WERI-Rb-1 (cell line): ENCODE results near the gene SDE2.
"Not testable (repeated sequence)": the region's sequence is repeated elsewhere in the genome, so short reads cannot be mapped to it uniquely, and the experiment has no call there.

Source experiments
- DNase-seq: peaks from one replicate; pipeline ENCODE4 v3.0.0-alpha.2; 2020
- H3K27ac ChIP-seq: fragments of 250-450 bp; sonication (Bioruptor Pico); 2 replicates; pipeline ENCODE4 v1.5.1; 2020; ENCODE audit warnings: mild to moderate bottlenecking, moderate library complexity
- H3K27me3 ChIP-seq: fragments of 250-450 bp; sonication (Bioruptor Pico); 2 replicates; pipeline ENCODE4 v1.5.1; 2021; ENCODE audit warnings: mild to moderate bottlenecking, low read depth, moderate library complexity; ENCODE audit not compliant: insufficient read depth, severe bottlenecking
- H3K36me3 ChIP-seq: fragments of 250-450 bp; sonication (Bioruptor Pico); 2 replicates; pipeline ENCODE4 v1.5.1; 2020; ENCODE audit warnings: mild to moderate bottlenecking, moderate library complexity
- H3K4me3 ChIP-seq: 2 replicates; pipeline ENCODE4 v1.5.1; 2011; ENCODE audit warnings: low read depth, mild to moderate bottlenecking, control low read depth, low read length
- H3K9me3 ChIP-seq: fragments of 250-450 bp; sonication (Bioruptor Pico); 2 replicates; pipeline ENCODE4 v1.5.1; 2021; ENCODE audit warnings: mild to moderate bottlenecking, moderate library complexity; ENCODE audit not compliant: severe bottlenecking
- CTCF ChIP-seq: IDR thresholded peaks from 2 replicates; pipeline ENCODE4 v1.5.1; 2011; ENCODE audit warnings: low read depth, mild to moderate bottlenecking, control low read depth, inconsistent platforms, low read length

Gene SDE2

GRCh38 chr1:225979421-225979820 lies 19.7 kb downstream of the SDE2 start:
- no peak for TF ChIP-seq CTCF
- H3K36me3 ChIP-seq: peaks cover 7% of the 10 kb centered on the region
- H3K27ac ChIP-seq: no peak overlapping the region
- H3K4me3 ChIP-seq: no peak overlapping the region
- no peaks in the 10 kb centered on the region for H3K27me3 ChIP-seq
- no peak for DNase-seq
- H3K9me3 ChIP-seq: no peaks in the 10 kb centered on the region

DNA sequence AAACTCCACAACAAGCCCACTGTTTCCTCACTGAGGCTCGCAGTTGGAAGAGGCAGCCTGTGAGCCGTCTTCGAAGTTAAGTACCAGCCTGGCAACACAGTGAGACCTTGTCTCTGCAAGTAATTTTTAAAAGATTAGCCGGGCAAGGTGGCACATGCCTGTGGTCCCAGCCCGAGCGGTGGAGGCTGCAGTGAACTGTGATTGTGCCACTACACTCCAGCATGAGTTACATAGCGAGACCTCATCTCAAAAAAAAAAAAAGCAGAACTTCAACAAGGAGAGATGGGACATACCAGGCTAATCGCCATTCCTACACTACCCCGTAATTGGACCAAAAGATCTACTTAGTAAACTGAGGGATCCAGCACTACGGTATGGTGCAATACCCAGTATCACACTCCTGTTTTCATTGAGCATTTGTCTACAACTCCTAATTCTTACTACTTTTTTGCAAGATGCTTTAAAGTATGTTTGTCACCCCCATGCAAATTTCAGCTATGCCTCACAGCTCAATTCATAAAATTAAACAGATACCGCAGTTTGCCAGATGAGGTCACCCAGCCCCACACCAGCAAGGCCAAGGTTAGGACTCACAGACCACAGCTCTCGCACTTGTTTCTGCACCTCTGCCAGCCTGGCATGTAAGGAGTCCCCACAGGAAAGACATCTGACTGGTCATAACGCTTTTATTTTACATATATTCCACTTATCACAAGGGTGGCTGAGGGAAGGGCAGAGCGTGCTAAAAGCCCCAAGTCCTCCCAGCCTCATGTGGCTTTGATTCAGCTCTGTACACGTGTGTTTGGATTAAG lies 21.0 kb downstream of the SDE2 start:
- H3K27ac ChIP-seq: no peak overlapping the region
- DNase-seq: no peak
- H3K4me3 ChIP-seq: no peak overlapping the region
- H3K36me3 ChIP-seq: peaks cover 7% of the 10 kb centered on the region
- no peaks in the 10 kb centered on the region for H3K9me3 ChIP-seq
- TF ChIP-seq CTCF: no peak
- H3K27me3 ChIP-seq: no peaks in the 10 kb centered on the region

- H3K27me3 ChIP-seq, H3K36me3 ChIP-seq, H3K9me3 ChIP-seq: not testable (repeated sequence)
- Histone ChIP-seq H3K27ac (peak overlapping the region; percentile 63), H3K4me3 (peak overlapping the region; percentile 42)
- DNase-seq: peak; percentile 24
Observed at GRCh38 chr1:225975146-225975545, 24.0 kb downstream of the SDE2 start.

DNA sequence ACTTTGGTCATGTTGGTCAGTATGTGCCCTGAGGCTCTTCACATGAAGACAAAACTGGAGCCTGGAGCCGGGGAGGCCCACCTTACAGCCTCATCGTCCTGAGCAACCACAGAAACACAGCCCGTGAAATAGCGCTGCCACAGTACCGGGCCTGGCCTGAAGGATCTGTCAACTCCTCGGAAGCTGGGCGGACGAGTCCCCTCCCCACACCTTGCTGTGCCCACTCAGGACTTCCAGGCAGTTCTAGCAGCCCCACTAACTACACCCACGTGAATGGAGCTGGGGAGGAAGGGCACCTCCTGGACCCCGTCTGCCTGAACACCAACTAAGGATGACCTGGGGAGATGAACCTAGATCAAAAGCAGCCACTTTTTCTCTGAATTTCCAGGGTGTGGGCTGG lies 24.7 kb downstream of the SDE2 start:
- TF ChIP-seq CTCF: no peak
- DNase-seq: no peak
- no peak overlapping the region for H3K4me3 ChIP-seq
- no peaks in the 10 kb centered on the region for H3K27me3 ChIP-seq
- no peak overlapping the region for H3K27ac ChIP-seq
- no peaks in the 10 kb centered on the region for H3K36me3 ChIP-seq
- no peaks in the 10 kb centered on the region for H3K9me3 ChIP-seq

GRCh38 chr1:225973158-225973557 lies 26.0 kb downstream of the SDE2 start:
- H3K36me3 ChIP-seq: no peaks in the 10 kb centered on the region
- H3K27ac ChIP-seq: no peak overlapping the region
- H3K27me3 ChIP-seq: no peaks in the 10 kb centered on the region
- no peak overlapping the region for H3K4me3 ChIP-seq
- no peaks in the 10 kb centered on the region for H3K9me3 ChIP-seq
- TF ChIP-seq CTCF: no peak
- peak; percentile 74 for DNase-seq

GRCh38 chr1:225972344-225973152 lies 26.6 kb downstream of the SDE2 start:
- H3K9me3 ChIP-seq: no peaks in the 10 kb centered on the region
- no peak overlapping the region for H3K4me3 ChIP-seq
- H3K27me3 ChIP-seq: no peaks in the 10 kb centered on the region
- TF ChIP-seq CTCF: no peak
- H3K27ac ChIP-seq: 0 out of 2 replicates have a peak overlapping the region, but pooled peaks have one; percentile 38
- no peaks in the 10 kb centered on the region for H3K36me3 ChIP-seq
- no peak for DNase-seq

DNA sequence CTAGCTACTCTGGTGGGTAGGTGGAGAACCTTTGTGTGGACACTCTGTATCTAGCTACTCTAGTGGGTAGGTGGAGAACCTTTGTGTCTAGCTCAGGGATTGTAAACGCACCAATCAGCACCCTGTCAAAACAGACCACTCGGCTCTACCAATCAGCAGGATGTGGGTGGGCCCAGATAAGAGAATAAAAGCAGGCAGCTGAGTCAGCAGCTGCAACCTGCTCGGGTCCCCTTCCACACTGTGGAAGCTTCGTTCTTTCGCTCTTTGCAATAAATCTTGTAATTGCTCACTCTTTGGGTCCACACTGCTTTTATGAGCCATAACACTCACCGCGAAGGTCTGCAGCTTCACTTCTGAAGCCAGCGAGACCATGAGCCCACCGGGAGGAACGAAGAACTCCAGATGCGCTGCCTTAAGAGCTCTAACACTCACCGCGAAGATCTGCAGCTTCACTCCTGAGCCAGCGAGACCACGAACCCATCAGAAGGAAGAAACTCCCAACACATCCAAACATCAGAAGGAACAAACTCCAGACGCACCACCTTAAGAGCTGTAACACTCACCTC lies 28.5 kb downstream of the SDE2 start:
- DNase-seq, H3K27me3 ChIP-seq, H3K9me3 ChIP-seq, H3K36me3 ChIP-seq, H3K27ac ChIP-seq, H3K4me3 ChIP-seq: not testable (repeated sequence)

GRCh38 chr1:225969751-225970150 lies 29.4 kb downstream of the SDE2 start:
- not testable (repeated sequence) for DNase-seq, H3K9me3 ChIP-seq, H3K27ac ChIP-seq, H3K36me3 ChIP-seq, H3K27me3 ChIP-seq, H3K4me3 ChIP-seq
